Cardiac fibroblast (primary cell): ENCODE measurements around the gene FBXL2.
A peak's percentile ranks its signal among the peaks of the same experiment; 100 is the strongest.
"Not testable (repeated sequence)": the region's sequence is repeated elsewhere in the genome, so short reads cannot be mapped to it uniquely, and the experiment has no call there.

Source experiments
- DNase-seq, 2 donors: peaks; one replicate each; pipeline versions ENCODE4 v3.0.0 to v3.0.0-alpha.2; 2010; ENCODE audit warnings: low read depth in 2 of 2
- H3K4me3 ChIP-seq, 2 donors: replicated peaks in 1 of 2; 1 replicate in 1 of 2; 2 replicates in 1 of 2; pipeline ENCODE4 v1.5.1; 2011; ENCODE audit warnings: low read depth in 2 of 2, low read length in 2 of 2, mild to moderate bottlenecking in 2 of 2, moderate library complexity in 1 of 2
- TF ChIP-seq, protein P1 (sequence below): IDR thresholded peaks from one replicate; pipeline ENCODE4 v1.5.1; 2011; ENCODE audit warnings: low read depth, mild to moderate bottlenecking, low read length, inconsistent platforms

Gene FBXL2

DNA sequence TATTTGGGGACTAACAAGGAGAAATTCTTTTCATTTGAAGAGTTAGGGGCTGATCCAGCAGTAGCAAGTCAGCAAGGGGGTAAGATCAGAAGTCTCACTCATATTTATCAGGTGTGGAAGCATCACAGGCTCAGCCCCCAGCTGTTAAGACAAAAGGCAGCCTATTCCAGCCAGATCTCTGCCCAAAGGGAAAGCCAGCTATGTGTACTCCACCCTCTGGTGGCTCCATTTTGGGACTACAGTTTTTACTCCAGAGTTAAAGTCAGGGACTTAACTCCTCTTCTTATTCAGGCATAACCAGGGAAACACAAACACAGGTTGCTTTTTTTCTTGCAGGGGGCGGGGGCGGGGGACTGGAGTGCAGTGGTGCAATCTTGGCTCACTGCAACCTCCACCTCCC is 143.7 kb downstream of the FBXL2 start:
- TF ChIP-seq, protein P1, sequence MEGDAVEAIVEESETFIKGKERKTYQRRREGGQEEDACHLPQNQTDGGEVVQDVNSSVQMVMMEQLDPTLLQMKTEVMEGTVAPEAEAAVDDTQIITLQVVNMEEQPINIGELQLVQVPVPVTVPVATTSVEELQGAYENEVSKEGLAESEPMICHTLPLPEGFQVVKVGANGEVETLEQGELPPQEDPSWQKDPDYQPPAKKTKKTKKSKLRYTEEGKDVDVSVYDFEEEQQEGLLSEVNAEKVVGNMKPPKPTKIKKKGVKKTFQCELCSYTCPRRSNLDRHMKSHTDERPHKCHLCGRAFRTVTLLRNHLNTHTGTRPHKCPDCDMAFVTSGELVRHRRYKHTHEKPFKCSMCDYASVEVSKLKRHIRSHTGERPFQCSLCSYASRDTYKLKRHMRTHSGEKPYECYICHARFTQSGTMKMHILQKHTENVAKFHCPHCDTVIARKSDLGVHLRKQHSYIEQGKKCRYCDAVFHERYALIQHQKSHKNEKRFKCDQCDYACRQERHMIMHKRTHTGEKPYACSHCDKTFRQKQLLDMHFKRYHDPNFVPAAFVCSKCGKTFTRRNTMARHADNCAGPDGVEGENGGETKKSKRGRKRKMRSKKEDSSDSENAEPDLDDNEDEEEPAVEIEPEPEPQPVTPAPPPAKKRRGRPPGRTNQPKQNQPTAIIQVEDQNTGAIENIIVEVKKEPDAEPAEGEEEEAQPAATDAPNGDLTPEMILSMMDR, result peak; percentile 7
- H3K4me3 ChIP-seq, result no peak overlapping the region
- DNase-seq, result peak in 1 of 2 donors; percentile 17

DNA sequence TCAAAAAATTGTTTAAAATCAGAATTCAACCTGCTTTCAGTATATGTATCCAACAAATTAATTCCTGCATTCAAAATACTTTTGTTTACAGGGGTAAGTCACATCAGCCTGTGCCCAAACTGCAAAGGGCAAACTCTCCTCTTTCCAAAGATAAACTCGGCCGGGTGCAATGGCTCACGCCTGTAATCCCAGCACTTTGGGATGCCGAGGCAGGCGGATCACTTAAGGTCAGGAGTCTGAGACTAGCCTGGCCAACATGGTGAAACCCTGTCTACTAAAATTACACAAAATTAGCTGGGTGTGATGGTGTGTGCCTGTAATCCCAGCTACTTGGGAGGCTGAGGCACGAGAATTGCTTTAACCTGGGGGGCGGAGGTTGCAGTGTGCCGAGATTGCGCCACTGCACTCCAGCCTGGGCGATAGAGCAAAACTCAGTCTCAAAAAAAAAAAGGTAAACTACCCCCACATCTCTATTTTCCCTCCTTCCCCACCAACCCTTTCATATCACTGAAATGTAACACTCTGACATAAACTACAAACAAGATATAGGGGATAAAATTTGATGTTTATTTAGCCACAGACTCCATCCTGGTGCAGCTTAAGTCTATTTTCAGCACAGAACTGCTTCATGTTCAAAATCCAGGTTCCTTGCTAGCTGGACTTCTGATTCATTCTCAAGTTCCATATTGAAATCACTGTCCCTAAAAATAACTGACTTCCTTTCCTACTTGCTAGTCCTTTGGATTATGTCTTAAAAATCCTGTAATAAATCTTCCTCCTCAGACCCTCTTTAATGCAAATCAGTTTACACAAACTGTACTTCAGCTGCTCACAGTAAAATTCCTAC is 147.6 kb downstream of the FBXL2 start:
- no peak for DNase-seq
- H3K4me3 ChIP-seq, result no peak overlapping the region
- TF ChIP-seq, protein P1, result no peak

DNA sequence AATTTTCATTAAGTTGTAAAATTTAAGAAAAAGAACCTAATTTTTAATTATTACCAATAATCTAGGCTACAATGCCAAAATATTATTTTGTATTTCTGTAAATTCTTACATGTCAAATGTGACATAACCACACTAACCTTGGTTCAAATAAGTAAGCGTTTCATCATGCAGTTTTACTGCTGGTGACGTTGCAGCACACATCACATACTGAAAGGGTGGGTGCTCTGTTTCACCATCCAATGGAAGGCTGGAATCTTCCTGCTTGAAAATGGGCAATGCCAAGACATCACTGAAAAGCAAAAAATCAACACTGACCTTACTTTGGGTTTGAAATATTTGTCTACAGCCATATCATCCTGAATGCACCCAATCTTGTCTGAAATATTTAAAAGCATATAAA is 148.2 kb downstream of the FBXL2 start:
- H3K4me3 ChIP-seq, result no peak overlapping the region
- TF ChIP-seq, protein P1, result no peak
- DNase-seq, result peak in 1 of 2 donors; percentile 21

DNA sequence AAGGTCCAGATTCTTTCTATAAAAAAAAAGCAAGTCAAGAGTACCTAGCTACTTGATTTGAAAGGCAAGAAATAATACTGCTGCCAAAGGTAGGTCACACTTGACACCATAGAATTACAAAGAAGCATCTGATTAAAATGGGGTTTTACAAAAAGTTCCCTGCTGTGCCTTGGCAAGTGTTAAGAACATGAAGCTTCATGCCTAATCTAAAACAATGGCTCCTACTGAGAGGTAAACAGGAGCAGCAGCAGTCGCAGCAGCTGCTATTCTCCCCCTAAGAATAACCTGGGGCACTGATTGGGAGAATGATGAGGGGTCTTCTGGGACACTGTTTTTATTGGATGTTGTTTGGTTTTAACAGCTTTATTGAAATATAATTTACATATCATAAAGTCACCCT is 148.8 kb downstream of the FBXL2 start:
- TF ChIP-seq, protein P1, result no peak
- no peak overlapping the region for H3K4me3 ChIP-seq
- DNase-seq, result no peak

DNA sequence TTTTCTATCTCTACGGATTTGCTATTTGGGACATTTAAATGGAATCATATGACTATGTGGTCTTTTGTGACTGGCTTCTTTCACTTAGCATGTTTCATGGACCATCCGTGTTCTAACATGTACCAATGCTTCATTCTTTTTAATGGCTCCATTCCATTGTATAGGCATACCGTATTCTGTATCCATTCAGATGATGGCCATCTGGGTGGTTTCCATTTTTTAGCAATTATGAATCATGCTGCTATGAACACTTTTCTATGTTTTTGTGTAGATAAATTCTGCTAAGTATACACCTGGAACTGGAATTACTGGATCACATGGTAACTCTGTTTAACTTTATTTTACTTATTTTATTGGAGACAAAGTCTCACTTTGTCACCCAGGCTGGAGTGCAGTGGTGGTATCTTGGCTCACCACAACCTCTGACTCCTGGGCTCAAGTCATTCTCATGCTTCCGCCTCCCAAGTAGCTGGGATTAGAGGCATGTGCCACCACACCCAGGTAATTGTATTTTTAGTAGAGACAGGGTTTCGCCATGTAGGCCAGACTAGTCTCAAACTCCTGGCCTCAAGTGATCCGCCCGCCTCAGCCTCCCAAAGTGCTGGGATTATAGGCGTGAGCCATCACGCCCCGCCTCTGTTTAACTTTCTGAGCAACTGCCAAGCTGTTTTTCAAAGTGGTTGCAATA is 149.5 kb downstream of the FBXL2 start:
- H3K4me3 ChIP-seq, result no peak overlapping the region
- TF ChIP-seq, protein P1, result no peak
- peak in 1 of 2 donors; percentile 38 for DNase-seq

DNA sequence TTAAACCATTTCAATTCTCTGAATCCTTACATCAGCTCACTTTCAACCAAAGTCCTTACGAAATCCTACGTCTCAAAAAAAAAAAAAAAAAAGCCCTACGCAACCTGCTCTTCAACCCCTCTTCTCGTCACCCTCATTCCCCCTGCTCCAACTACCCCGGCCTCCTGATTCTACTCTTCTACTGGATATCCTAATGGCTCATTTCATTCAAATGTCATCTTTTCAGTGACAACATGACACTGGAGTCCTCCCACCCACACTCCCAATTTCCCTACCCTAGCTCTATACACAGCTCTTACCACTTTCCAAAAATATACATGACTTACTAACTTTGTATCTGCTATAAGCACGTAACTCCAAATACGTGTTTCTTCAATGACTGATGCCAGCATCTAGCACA is 151.5 kb downstream of the FBXL2 start:
- TF ChIP-seq, protein P1, result no peak
- DNase-seq, result no peak
- H3K4me3 ChIP-seq, result no peak overlapping the region

DNA sequence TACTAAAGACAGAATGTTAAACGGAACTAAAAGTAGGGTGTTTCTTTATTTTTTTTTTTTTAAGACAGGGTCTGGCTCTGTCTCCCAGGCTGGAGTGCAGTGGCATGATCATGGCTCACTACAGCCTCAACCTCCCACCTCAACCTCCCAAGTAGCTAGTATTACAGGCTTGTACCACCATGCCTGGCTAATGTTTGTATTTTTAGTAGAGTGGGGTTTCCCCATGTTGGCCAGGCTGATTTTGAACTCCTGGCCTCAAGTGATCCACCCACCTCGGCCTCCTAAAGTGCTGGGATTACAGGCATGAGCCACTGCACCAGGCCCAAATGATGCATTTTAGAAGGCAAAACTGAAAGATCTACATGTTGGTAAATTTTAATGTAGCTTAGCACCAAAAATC is 152.1 kb downstream of the FBXL2 start:
- H3K4me3 ChIP-seq, DNase-seq: not testable (repeated sequence)
